HG03571 (cell line): Measurements from ENCODE around the gene DOK4.

Source experiments
- ATAC-seq: cut with Tn5 transposase; IDR thresholded peaks from one replicate; pipeline ENCODE4 v1.9.1; 2021; ENCODE audit not compliant: unreplicated experiment

DOK4 gene

DNA sequence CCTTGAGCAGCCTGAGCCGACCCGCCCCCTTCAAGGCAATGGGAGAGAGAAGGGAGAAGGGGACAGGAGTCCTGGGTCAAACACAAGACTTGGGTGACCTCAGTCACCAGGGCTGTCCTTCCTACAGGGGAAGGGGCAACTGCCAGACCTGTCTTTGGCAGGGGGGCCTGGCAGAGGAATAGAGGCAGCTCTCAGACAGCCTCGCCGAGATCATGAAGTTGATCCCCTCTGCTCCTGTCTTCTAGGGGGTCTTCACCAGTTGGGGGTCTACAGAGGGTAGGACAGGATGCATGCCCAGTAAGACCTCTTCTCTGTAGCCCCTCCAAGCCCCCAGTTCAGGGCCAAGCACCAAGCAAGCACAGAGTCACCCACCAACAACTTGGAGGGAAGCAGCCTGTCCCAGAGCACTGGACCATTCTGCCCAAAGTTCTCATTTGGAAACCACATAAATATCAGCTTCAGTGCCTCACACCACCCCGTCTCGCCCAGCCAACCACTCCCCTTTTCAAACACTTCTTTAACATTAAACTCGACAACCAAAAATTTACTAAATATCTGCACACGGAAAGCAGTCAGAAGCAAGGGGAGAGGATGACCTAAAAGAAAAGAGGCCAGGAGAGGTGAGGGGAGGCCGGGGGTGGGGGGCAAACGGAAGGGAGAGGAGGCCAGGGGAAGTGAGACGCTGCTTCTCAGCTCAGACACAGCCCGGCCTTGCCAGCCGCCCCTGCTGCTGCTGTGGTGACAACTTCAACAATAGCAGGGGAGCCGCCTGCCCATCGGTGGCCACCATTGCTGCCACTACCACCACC, 7.7 kb downstream of the DOK4 start:
- no peak for ATAC-seq

DNA sequence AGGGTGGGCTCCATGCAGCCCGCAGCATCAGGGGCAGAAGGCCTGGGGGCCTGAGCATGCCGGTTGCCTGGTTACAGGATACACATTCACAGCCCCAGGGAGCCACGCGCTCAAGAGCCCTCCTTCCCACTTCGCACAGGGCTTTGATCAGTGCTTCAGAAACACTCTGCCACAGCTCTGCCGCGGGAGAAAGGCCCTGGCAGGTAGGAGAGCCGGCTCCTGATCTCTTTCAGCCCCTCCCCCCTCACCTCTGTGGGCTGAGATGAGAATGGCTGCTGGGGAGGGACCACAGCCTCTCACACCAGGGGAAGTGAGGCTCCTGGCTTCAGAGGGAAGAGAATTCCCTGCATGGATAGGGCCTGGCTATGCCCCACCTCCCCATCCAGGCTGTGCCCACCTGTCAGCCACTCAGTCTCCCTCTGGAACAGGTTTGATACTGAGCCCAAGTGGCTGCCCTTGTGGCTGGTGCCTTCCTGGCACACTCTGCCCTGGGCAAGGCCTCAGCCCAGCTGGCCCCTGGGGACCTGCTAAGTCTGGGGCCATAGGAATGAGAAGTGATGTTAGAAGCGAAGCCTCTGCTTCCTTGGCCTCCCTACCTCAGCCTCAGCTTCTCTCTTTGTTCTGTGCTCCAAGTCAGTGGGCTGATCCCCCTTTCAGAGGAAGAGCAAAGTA, 8.6 kb downstream of the DOK4 start:
- no peak for ATAC-seq

DNA sequence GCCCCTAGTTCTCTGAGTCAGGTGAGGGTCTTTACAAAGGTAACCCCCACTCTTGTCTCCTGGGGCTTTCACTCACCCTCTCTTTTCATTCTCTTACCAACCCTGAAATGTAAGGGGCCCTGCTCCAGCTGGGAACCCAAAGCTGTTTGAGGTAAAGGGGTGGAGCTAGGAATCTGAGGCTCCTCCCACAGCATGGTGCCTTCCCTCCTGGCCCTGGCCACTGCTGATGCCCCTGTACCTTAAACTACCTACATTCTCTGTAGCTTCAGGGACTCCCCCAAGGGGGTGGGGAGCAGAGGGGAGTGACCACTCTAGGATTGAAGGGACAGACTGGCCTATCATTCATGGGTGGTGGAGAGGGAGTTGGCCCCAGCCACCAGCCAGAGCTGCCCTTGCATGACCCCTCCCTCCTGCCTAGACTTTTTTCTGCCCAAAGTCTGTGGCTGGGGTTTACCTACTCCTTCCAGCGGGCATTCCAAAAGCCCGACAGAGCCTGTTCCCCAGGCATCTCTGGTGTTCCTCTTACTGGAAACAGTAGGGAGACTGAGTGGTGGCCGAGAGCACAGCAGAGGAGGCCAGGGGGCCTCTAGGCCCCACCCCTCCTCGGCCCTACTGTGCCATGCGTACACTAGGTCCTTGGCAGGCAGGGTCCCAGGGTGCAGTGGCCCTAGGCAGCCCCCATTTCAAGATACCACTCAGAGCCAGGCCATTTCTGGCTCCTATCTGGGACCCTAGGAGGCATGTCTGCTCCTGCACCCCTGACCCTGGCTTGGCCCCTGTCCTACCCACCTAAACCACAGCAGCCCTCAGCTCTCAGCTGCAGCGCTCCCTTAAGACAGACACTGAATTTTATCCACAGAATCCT, 9.5 kb downstream of the DOK4 start:
- ATAC-seq = no peak

DNA sequence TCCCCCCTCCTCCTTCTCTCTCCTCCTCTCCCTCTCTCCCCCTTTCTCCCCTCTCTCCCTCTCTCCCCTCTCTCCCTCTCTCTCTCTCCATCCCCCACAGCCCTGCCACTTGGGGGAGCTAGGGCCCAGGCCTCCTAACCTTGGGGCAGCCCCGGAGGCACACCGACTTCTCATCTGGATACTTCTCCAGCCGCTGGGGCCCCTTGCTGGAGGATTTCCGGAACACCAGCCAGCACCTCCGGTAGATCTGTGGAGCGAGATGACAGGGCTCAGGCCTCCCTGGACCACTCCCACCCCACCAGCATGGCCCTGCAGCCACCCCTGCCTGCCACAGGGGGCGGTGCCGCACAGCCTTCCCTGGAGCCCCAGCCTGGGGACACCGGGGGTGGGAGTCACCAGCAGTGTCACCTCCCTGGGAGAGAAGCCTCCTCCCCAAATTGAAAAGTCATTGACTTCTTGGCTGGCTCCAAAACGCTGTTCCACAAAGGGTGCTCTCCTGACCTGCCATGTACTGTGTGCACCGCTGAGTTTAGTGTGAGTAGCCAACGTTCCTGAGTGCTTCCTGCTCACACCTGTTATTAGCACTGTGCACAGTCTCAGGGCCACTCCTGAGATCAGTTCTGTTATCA, 10.5 kb downstream of the DOK4 start:
- ATAC-seq = peak; percentile 90

DNA sequence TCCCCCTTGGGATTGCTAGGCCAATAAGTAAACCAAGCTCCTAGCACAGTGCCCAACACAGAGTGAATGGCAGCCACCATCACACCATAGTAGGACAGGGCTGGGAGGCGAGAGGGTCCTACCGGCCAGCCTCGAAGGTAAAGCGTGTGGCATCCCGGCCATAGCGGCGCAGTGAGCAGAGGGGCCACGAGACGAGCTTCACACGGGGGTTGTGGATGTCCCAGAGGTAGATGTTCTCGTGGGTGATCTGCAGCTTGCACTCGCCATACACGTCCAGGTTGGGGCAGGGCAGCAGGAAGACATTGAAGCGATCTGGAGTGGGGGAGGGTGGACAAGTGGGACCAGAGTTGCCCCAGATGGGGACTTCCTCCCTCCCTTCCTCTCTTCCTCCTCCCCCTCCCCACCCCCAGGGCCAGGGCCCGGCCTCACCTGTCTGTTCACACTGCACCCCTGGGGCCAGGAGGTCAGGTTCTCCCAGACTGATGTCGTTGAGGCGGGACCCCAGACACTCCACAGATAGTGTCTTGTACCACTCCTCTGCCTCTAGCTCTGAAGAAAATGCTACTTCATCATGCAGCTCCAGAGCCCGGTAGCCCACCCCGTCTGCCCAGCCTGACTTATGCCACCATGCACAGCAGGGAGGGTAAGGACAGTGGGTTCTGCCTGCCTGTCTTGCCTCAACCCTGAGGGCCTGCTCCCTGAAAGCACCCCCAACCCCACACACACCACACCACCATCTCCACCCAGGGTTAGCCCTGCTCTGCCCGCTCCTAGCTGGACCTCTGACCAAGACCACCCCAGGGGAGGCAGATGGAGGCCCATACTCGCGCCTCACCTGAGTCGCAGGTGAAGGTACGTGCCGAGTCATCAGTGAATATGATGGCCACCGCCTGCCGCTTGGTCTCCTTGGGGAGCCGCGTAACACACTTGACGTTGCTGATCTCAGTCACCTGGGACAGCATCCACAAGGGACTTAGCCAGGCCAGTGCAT, 11.3 kb downstream of the DOK4 start:
- no peak for ATAC-seq

DNA sequence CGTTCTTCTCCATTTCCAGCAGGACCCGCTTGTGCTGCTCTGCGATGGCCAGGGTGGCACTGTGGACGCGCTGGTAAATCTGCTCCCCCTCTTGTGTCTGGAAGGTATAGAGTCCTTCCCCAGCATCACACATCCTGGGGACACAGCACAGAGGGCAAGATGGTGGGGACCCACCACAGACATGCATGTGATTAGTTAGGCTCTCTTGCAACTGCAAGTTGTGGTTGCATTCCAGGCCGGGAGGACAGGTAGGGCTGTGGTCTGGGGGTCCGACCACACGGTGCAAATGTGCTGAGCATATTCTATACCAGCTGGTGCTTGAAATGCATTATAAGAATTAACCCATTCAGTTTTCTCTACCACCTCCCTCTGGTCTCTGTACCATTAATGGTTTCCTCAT, 12.4 kb downstream of the DOK4 start:
- no peak for ATAC-seq

DNA sequence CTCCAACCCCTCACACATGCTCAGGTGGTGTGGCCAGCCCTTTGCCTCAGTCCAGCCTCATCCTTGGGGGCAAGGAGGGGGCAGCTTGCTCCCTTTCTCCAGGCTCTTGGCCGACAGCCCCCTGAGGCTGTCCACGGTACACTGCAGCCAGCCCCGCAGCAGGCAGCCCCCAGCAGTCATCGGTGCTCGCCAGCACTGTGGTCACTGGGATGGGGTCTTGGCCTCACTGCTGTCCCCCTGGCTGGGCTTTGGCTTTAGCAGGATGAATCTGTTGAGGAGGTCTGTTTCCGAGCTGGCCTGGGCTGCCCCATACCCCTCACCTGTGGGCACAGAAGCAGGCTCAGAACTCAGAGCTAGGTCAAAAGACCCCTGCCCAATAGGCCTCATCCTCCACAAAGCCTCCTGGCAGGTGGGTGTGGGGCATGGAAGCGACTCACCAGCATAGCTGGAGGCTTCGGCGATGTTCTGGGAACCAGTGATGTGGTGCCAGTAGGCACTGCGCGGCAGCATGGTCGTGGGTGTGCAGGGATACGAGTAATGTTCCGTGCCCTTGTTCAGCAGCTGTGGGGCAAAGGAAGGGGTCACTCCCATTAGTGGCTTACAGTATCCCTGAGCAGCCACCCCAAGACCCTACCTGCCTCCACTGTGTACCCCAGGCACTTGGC, 13.0 kb downstream of the DOK4 start:
- no peak for ATAC-seq

- no peak for ATAC-seq
These were observed 13.6 kb downstream of the DOK4 start for GRCh38 chr16:57472665-57473060.

- ATAC-seq = no peak
These were observed 14.2 kb downstream of the DOK4 start for GRCh38 chr16:57471852-57472664.

DNA sequence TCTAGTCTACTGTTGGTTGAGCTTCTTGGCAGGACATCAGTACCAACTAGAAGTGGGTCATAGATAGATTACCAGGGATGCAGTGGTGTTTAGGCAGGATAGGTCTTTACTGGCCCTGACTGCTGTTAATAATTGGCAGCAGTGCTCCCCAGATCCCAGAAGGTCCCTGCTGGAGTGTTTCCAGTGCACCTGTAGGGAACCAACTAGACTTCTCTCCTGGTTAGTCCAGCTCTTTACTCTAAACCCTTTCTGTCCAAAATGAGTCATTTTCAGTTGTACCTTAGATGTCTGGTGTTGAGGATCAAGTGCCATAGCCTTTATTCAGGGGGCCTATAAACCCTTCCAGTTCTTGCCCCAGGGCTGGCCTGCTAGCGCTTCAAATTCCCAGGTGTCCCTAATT, 15.1 kb downstream of the DOK4 start:
- no peak for ATAC-seq

- ATAC-seq = no peak
These were observed 15.6 kb downstream of the DOK4 start for GRCh38 chr16:57470711-57471110.

GRCh38 chr16:57469917-57470470, 16.3 kb downstream of the DOK4 start:
- no peak for ATAC-seq

GRCh38 chr16:57469046-57469445, 17.2 kb downstream of the DOK4 start:
- ATAC-seq = no peak

GRCh38 chr16:57468346-57468745, 17.9 kb downstream of the DOK4 start:
- ATAC-seq = no peak

DNA sequence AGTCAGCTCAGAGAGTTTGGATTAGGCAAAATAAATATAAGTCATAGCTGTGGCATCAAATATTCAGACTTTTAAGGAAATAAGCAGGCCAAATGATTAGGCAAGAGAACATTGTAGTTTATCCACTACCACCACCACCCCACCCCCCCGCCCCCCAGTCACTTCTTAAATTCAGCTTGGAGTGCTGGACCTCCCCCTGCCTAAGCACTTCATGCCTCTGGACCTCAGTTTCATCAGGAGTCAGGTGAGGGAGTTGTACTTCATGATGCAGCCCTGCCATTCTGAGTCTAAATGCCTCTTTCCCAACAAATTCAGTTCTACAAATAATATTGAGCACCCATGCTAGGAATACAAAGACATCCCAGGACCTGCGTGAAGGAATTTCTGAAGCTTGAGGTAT, 21.8 kb downstream of the DOK4 start:
- ATAC-seq = no peak

GRCh38 chr16:57462978-57463362, 23.3 kb downstream of the DOK4 start:
- no peak for ATAC-seq

DNA sequence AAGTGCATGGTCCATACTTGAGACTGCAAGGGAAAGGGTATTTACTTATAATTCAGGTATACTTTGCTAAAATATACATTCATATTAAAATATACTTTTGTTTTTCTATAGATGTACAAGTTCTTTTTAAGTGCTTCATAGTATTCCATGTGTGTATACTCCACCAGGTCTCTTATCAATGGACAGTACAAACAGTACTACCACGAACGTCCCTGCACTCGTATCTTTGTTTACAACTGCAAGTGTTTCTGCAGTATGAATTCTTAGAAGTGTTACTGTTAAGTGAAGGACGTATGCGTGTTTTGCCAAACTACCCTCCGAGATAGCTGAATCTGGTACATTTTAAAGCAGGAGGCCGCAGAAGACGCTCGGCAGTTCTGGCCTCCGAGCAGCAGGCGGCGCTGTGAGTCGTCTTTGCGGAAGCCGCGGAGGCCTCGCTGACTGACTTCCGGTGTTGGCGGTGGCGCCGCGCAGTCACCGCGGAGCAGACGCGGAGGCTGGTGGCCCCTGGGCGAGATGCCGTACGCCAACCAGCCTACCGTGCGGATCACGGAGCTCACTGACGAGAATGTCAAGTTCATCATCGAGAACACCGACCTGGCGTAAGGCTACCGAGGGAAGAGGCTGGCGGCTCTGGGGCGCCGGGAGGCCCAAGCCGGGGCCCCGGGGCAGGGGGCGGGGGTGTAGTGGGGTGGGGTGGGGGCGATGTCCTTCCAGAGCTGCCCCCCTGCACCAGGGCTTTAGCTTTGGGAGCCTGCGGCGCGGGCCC, 23.9 kb downstream of the DOK4 start, which contains the start of gene POLR2C:
POLR2C (plus strand) TSS at position 471 of the 769 bp plus-strand sequence; CDS start at position 517, 46 bp downstream.
- peak; percentile 89 for ATAC-seq
